CD4-positive, alpha-beta T cell treated with Interleukin-10 for 1 hour (primary cell): ENCODE results near the gene KIFC3.

ENCODE experiments used
- DNase-seq: peaks from one replicate; pipeline ENCODE4 v3.0.0-alpha.2; 2020

The KIFC3 gene

DNA sequence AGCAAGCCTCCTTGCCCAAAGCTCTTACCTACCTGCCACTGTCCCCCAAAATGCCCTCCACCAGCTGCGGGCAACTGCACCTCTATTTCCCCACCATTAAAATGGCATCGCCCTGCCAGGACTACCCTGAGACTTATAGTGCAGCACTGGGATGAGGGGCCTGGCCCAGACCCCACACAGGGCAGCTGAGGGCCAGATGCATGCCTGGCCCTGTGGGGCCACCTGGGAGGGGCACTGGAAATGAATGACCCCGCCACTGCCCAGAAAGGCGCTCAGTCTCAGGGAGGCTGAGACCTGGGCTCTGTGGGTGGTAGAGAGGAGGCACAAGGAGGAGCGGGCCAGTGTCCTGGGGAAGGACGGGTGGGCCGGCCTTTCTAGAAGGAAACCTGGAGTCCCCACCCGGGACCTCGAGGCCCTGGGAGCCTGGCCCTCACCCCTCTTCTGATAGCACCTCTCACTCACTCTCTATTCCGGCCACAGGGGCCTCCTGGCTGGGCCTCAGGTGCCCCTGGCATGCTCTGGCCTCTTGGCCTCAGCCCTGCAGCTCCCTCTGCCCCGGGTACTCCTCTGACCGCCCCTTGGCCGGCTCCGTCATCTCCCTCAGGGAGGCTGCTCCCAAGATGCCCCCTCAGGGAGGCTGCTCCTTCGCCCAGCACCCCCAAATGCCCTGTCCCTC is 39.8 kb downstream of the KIFC3 start:
- DNase-seq = no peak

GRCh38 chr16:57761957-57762356 is 40.3 kb downstream of the KIFC3 start:
- no peak for DNase-seq

GRCh38 chr16:57761301-57761700 is 41.0 kb downstream of the KIFC3 start:
- DNase-seq = no peak

GRCh38 chr16:57760357-57761160 is 41.7 kb downstream of the KIFC3 start:
- DNase-seq = no peak

GRCh38 chr16:57759541-57760356 is 42.5 kb downstream of the KIFC3 start:
- no peak for DNase-seq

DNA sequence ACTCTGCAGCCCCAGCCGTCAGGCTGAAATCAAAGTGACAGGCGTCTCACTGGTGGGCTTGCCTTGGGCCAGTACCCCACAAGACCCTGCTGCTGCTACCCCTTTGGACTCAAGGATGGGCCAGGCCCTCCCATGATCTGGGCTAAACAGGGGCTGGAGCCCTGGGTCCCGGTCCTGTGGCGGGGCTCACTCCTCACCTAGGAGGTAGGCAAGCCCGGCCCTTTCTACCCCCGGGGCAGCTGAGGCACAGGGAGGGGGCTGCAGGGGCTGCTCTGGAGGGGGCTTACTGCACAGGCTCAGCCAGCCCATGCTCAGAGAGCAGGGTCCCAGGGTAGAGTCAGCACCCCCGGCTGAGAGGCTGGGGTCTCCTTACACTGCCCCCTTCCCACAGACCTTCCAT is 43.2 kb downstream of the KIFC3 start:
- DNase-seq = no peak

DNA sequence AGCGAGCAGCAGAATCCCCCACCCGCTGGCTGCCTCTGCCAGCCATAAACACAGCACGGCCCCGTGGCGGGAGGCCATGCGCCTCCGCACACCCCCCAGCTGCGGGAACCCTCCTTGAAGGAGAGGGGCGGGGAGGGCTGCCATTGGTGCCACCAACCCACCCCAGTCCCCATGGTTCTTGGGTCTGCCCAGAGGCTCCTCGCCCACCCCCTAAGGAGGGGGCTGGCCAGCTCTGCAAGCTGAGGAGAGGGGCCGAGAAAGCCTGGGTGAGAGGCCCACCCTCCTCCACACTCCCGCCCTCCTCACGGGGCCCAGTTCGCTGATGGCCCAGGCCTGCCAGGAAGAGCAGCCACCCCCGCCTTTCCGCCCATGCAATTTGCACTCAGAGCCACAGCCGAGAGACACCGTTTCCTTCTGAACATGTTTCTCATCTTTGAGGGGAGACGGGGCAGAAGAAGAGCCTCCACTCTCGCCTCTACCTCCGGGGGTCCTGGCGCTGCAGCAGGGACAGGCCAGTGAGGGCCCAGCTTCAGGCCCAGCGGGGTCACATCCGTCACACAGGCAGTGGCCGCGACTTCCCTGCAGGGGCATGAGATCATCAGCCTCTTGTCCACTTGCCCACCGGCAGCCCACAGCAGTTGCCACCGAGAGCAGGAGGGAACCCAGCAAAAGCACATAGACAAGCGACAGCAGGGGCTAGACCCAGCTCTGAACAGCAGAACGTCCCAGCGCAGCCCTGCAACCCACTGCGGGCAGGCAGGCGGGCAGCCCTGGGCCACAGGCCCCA is 43.8 kb downstream of the KIFC3 start:
- no peak for DNase-seq

- no peak for DNase-seq
Measured at GRCh38 chr16:57757883-57758282, 44.4 kb downstream of the KIFC3 start.

DNA sequence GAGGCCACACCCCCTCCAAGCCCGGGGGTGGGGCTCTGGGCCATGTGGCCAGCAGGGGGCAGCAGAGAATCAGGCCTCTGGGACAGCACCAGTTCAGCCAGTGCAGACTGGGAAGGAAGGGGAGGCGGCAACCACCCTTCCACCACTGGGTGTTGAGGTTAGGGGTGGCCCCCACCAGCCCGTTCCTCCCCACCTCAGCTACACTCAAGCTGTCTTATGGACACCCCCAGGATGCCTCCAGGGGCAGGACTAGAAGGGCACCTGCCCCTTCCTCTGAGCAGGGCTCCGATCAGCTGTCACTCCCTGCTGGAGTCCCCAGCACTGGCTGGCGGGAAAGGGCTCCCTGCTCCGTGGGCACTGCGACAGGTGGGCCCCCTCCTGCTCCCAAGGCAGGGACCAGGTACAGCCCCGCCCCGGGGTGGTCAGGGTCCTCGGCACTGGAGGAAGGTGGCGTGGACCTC is 44.9 kb downstream of the KIFC3 start:
- DNase-seq = peak; percentile 90

DNA sequence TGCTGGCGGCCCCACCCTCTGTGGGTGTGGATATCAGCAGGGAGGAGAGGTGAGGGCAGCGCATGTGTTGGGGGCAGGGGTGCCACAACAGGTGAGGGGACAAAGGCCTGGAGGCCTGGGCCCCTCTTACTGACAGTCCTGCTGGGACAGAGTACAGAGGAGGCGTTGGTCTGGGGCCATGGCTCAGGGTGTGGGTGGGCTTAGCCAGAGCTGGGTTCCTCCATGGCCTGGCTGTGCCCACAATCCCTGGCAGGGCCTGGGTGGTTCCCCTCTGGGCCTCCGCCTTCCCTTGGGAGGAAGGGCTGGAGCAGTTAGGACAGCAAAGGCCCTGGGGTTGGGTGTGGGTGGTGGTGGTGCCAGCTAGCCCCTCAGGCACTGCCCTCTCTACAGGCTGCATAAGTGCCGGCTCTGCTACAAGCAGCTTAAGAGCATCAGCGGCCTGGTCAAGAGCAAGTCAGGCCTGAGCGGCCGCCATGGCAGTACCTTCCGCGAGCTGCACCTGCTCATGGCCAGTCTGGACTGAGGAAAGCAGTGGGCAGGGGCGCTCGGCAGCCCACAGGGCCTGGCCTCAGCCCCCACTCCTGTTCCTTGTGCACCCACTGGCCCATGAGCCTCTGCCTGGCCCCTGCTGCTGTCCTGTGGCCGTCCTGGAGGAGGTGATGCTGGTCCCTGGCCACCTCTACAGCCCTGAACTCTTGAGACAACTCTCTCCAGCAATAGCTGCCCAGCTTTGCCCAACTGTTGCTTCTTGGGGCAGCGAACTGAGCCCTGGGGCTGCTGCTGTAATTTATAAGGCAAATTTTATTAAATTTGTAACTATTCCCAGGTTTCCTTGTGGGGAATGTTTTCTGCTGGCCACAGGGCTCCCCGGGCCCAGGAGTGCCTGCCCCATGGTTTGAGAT is 45.6 kb downstream of the KIFC3 start:
- DNase-seq = no peak

GRCh38 chr16:57755726-57756423 is 46.4 kb downstream of the KIFC3 start:
- no peak for DNase-seq

GRCh38 chr16:57755061-57755684 is 47.1 kb downstream of the KIFC3 start:
- no peak for DNase-seq

DNA sequence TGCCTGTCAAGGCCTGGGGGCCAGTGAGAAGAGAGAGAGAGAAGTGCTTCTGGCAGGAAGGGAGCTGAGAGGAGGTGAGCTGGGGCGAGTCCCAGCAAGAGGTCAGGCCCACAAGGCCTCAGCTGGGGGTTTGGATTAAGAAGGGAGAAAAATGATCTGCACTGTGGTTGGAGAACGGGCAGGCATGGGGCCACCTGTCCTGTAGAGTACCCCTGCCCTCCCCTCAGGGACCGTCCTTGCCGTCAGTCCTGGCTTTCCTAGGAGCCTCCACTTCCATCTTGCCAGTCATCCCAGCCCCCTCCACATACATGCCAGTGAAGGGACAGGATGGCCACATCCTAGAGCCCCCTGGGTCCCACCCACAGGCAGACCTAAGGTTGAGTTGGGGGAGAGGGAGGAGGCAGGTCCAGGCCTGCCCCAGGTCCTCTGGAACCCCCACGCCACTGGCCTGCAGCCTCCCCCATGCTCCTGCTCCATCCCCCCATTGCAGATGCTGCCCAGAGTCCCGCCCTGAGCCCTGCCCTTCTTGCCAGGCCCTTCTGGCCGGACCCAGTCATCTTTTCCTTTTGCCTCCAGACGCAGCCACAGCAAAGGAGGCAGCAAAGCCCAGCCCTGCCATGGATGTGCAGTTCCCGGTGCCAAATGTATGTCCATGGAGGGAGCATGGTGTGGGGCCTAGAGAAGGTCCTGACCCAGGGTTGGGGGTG is 47.8 kb downstream of the KIFC3 start:
- no peak for DNase-seq

GRCh38 chr16:57753448-57754353 is 48.6 kb downstream of the KIFC3 start:
- no peak for DNase-seq

DNA sequence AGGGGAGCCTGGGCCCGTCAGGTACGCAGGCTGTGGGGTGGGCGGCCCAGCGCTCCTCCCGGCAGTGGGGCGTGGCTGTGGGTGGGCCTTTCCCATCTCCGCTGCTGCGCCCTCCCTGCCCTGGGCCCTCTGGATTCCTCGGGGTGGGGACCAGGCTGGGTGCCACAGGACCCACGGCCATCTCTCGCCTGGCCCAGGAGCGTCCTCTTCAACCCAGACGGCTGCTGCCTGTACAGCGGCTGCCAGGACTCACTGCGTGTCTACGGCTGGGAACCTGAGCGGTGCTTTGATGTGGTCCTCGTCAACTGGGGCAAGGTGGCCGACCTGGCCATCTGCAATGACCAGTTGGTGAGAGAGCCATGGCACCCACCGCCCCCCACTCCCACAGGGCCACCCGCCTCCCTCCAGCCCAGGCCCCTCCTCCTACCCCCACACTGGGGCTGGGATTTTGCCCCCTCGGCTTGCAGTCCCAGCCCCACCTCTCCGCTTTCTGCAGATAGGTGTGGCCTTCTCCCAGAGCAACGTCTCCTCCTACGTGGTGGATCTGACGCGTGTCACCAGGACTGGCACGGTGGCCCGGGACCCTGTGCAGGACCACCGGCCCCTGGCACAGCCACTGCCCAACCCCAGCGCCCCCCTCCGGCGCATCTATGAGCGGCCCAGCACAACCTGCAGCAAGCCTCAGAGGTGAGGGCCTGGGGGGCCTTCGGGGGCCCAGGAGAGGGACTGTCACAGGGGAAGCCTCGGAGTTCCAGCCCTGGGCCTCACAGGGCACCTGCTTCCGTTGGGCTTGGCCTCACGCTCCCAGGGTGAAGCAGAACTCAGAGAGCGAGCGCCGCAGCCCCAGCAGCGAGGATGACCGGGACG is 49.5 kb downstream of the KIFC3 start:
- no peak for DNase-seq

DNA sequence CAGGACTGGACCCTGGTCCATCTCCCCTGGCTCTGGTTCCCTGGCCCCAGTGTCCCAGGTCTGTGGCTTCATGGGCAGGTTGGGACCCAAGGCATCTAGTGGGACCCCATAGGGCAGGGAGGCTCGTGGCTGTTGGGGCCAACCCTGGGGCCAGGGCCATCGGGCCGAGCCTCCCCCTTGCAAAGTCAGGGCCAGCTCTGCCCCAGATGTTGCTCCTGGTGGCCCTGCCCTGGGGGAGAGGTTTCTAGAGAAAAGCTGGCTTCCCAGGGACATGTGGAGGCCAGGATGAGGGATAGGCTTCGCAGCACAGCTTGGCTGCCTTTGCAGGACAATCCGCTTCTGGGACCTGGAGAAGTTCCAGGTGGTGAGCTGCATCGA is 50.1 kb downstream of the KIFC3 start:
- DNase-seq = no peak

GRCh38 chr16:57751539-57752202 is 50.6 kb downstream of the KIFC3 start:
- no peak for DNase-seq
